GM18520 (cell line): Measurements from ENCODE around the gene DNAAF1.

Source experiments
- ATAC-seq: cut with Tn5 transposase; IDR thresholded peaks from one replicate; pipeline ENCODE4 v1.9.1; 2021; ENCODE audit not compliant: unreplicated experiment

The DNAAF1 gene

DNA sequence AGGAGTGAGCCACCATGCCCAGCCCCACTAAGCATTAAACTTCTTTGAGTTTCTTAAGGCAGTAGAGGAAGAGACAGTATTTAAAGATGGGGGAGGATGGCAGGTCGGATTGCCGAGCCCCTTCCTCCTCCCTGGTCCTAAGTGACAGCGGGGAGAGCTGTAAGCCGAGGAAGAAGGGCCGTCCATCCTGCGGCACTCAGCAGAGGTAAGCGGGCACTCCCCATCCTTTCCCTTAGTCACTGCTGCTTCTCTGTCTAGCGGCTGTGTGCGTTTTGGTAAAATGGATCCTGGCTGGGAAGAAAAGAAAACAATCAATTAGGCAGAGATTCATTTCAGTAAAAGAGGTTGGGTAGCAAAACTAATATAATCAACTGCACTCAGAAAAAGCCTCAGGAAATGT lies 13.9 kb downstream of the DNAAF1 start:
- ATAC-seq: no peak

DNA sequence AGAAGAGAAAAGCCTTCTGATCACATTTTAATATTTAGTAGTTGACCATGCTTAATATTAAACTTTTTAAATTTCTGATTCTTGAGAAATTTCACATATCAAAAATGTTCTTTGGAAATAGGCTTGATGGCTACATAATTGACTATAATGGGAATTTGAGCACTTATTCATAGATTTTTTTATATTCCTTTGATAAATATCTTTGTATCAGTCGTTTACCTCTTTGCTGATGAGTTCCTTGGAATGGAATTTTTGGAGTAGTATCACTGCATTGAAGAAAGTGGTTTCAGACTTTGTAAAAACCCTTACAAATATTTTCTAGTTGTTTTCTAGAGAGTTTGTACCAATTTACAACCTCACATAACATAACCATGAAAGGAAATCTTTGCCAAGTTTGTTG lies 14.7 kb downstream of the DNAAF1 start:
- ATAC-seq: no peak

DNA sequence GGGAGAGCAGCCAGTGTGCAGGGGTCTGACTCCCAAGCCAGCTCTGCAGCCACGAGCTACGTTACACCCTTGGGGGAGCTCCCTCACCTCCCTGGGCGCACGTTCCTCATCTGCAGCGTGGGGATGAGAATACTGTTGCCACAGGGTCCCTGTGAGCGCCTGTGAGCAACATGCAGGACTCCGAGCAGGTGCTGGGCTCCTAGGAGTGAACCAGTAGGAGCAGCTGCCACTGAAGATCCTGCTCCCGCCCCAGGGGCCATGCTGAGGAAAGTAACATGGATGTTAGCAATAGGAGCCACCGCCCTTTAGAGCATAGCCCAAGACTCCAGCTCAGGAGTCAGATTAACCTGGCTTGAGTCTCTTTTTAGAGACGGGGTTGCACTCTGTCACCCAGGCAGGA lies 15.9 kb downstream of the DNAAF1 start:
- ATAC-seq: no peak

DNA sequence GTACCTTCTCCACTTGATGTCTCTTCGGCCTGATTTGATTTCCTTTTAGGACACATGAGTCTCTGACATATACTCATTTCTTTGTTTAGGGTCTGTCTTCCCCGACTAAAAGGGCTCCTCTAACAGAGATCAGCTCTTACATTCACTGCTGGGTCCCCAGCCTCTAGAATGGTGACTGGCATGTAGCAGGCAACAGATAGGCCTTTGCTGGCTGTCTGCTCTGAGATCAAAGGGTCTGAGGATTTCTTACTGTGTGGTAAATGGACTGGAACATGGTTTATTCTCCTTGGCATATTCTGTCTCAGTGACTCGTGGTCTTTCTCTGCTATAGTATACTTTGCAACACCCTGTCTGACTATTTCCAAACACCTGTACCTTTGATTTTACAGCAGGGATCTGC lies 16.7 kb downstream of the DNAAF1 start:
- no peak for ATAC-seq

DNA sequence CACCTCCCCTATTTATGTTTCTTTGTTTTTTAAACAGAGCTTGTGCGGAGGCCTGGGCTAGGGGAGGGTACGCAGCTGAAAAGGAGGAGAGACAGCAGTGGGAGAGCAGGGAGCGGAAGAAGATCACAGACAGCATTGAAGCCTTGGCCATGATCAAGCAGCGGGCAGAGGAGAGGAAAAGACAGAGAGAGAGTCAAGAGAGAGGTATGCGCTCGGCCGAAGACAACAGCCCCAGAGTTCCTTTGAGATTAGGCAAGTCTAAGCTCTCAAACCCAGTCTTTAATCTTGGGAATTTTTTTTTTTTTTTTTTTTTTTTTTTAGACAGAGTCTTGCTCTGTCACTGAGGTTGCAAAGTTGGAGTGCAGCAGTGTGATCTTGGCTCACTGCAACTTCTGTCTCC lies 20.6 kb downstream of the DNAAF1 start:
- no peak for ATAC-seq

DNA sequence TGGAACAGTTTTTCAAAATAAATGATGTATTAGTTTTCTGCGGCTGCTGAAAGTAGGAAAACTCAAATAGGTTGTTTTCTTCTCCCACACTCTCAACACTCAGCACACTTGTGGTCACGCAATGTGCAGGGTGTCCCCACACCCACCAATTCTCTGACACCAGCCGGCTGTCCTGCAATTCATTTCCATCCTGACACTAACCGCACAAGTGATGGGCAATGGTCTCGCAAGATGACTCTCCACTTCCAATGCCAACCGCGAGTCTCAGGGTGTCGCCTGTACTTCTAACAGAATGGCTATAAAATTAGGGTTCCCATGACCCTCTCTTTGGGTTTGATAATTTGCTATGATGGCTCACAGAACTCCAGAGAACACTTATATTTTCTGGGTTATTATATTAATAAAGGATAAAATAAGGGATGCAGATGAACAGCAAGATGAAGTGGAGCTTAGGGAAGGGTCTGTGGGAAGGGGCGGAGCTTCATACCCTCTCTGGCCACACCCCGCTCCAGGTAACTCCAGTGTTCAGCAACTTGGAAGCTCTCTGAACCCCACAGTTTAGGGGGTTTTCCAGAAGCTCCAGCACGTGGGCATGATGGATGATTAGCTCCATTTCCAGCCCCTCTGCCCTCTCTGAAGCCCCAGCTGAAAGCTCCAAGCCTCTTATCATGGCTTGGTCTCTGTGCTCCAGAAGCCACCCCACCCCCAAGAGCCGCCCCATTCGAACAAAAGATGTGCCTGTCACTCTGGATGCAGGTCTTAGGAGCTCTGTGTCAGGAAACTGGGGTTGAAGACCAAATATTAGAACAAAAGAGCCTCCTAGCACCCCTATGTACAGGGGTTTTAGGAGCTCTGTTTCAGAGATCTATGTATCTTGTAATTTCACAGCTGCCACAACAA lies 21.9 kb downstream of the DNAAF1 start:
- no peak for ATAC-seq

DNA sequence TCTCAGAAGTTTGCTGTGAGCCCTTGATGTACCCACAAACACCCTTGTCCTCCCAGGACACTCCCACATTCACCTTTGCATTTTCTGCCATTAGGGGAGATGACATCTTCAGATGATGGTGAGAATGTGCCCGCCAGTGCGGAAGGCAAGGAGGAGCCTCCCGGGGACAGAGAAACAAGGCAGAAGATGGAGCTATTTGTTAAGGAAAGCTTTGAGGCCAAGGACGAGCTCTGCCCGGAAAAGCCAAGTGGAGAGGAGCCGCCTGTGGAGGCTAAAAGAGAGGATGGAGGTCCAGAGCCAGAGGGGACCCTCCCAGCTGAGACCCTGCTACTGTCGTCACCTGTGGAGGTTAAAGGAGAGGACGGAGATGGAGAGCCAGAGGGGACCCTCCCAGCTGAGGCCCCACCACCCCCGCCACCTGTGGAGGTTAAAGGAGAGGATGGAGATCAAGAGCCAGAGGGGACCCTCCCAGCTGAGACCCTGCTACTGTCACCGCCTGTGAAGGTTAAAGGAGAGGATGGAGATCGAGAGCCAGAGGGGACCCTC lies 24.7 kb downstream of the DNAAF1 start:
- ATAC-seq: no peak

DNA sequence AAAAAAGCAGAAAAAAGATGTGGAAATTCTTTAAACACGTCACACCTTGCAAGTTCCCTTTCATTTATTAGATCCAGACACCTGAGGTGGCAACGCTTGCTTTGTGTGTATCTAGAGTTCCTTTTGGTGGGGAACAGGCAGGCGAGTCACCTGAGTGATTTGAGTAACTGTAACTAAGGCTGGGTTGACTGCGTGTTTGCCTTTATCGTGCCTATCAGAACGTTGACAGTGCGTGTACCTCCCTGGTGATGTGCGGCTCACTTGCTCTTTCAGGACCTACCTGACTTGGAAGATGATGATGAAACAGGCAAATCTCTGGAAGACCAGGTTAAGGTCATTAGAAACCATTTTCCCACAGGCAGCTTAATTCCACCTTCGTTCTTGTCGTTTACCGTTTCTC lies 29.3 kb downstream of the DNAAF1 start:
- no peak for ATAC-seq

DNA sequence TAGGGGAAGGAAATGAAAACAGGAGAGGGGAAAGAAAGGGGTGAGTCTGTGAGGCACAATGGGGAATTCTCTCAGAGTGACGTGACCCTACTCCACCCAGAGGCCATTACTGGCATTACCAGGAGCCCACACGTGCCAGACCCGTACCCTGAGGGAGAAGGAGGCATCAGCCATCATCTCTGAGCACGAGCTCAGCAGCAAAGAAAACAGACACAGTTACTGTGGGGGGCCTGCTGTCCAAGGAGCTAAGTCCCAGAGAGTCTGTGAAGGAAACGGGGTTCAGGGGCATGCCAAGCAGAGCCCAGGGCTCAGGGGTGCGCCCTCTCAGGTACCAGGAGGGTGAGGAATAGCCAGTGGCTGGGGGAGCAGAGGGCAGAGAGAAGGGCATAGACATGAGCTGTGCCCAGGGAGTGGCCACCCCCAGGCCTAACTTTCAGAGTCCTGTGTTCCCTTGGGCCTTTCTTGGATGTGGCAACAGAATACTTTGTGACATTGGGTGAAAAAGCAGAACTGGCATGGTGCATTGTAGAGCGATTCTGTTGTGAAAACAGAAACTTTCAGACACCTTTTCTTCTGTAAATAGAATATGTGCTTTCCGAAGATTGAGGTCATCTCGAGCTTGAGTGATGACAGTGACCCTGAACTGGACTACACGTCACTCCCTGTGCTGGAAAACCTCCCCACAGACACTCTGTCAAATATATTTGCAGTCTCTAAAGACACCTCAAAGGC lies 30.4 kb downstream of the DNAAF1 start:
- ATAC-seq: no peak

DNA sequence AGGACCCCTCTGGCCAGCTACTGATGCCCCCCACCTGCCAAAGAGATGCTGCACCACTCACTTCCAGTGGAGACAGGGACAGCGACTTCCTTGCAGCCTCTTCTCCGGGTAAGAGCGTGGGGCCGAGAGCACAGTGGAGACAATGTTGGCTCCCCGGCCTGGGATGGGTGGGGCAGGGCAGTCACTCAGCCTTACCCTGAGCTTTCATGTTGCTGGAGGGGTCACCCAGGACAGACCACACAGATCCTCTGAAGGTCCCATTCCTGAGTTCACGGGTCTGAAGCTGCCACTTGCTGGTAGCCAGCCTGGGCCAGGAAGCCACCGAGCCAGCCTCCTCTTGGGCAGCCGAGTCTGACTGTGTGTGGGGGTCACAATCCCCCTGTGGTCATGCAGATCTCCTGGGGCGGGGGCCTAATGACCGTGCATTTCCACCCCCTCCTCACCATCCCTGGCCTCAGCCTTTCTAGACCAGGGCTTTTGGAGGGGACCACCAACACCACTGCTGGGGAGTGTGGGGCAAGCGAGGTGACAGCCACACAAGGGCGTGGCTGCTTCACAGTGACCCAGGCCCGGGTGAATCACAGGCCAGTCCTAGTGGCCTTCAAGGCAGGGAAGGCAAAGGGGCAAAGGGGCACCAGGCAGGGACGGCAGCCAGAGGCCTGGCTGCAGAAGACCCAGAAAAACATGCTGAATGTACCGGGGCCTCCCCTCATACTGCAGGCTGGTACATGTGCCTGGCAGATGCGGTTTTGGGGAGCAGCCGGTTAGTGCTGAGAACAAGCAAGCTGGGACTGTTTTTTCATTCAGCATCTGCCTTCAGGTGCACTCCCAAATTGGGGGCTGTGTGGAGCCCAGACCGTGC lies 31.3 kb downstream of the DNAAF1 start:
- no peak for ATAC-seq

DNA sequence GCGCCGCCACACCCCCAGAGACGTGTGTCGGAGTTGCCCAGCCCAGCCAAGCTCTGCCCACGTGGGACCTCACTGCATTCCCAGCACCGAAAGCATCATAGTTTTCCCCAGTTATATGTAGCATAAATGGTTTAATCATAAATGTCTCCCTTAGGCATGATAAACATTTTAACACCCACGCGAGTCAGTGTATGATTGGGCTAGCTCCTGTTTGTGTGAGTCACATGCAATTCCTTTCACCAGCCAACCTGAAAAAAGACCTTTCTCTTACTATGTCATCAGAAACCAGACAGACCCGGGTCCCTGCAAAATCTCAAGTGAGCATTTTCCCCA lies 32.6 kb downstream of the DNAAF1 start:
- ATAC-seq: no peak

DNA sequence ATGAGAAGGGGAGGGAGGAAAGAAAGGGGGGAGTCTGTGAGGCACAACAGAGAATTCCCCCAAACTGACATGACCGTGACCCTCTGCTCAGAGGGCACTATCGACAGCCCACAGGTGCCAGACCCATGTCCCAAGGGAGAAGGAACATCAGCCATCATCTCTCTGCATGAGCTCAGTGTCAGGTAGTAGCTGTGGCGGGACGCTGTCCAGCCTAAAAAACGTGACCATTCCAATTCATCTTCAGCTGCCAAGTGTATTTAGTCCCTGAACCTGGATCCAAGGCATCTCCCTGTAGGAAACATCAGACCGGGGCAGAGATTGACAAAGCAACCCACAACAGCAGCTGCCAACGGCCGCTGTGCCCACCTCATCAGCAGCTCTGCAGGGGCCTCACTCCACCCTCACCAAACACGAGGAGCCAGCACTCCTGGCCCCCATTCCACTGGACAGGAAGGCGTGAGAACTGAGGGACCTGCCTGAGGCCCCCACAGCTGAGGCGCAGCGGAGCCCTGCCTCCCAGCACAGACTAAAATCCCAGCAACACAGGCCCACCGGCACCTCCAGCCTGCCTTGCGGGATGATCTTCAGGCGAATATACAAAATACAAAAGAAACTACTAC lies 33.1 kb downstream of the DNAAF1 start:
- ATAC-seq: no peak

DNA sequence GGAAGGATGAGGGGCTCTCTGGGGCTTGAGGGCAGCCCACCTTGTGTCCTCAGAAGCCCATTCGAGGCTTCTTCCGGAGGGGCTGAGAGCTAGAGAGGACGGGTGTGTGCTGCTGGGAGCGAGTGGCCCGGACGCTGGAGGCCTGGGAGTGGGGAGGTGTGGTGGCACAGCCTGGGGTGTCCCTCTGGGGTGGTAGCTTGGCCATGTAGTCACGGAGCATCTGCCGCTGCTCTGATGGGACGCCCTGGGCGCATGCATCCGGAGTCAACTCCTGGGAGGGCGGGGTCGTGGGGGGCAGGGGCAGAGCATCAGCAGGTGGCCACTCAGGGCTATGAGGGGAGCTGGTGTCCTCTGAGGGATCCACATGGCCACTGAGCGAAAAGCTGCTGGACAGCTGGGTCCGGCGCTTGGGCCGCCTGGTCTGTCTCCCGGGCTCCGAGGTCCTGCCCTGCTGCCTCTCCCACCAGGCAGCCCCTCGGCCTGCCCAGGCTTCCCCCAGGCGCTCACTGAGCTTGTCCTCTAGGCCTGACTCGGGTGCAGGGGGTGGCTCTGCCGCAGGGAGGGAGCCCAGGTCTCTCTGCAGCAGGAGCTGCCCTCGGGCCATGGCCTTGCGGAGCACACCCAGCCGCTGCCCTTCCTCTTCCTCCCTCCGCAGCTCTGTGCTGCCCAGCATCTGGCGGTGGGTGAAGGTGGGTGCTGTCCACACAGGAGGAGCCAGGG lies 33.9 kb downstream of the DNAAF1 start:
- no peak for ATAC-seq

DNA sequence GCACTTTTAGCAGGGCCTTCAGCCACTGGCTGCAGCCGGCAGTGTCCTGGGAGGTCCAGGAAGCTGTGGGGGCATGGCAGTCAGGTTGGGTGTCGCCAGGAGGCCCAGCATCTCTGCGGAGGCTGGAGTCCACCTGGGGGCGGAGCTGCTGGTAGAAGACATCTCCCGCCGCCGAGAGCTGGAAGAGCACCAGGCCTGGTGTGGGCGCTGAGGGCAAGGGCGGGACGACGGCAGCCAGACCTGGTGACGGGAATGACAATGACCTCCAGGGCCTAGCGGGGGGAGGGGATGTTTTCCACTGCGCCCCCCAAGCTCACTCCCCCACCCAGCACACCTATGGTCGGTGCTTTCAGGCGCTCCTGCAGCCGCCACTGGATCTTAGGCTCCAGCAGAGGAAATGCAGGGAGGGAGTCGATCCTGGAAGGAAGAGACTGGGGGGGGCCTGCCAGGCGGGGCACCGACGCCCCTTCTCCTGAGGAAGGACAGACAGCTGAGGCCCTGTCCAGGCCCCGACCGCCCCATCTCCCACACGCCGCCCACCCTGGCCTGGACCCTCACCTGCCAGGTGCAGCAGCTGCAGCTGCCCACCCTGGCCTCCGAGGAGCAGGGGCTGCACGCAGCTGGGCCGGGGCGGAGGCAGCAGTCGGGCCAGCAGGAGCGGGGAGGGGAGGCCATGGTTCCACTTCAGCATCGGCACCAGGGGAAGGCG lies 34.7 kb downstream of the DNAAF1 start:
- no peak for ATAC-seq

DNA sequence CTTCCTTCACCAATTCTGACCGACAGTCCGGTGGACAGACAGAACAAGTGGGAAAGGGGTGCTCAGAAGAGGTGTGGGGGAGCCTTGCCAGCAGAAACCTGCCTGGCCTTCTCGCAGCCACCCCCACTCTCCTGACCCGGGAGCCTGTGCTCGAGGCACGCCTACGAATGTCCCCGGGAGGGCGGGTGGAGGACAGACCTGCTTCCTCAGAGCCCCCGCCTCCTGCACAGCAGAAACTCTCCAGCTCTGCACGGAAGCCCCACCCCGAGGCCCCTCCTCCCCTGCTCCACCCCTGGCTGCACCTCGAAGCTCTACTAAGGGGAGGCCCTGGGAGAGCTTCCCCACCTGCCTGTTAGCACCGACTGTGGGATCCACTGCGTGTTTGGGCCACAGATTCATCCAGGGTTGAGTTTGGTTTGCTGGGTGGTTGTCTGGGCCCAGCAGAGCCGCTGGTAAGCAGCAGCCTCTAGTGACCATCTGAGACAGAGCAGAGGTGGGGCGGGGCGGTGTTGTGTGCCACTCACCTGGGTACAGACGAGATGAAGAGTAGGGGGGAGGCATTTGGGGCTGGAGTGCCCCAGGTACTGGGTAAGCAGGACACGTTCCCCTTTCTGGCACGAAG lies 35.5 kb downstream of the DNAAF1 start:
- no peak for ATAC-seq

DNA sequence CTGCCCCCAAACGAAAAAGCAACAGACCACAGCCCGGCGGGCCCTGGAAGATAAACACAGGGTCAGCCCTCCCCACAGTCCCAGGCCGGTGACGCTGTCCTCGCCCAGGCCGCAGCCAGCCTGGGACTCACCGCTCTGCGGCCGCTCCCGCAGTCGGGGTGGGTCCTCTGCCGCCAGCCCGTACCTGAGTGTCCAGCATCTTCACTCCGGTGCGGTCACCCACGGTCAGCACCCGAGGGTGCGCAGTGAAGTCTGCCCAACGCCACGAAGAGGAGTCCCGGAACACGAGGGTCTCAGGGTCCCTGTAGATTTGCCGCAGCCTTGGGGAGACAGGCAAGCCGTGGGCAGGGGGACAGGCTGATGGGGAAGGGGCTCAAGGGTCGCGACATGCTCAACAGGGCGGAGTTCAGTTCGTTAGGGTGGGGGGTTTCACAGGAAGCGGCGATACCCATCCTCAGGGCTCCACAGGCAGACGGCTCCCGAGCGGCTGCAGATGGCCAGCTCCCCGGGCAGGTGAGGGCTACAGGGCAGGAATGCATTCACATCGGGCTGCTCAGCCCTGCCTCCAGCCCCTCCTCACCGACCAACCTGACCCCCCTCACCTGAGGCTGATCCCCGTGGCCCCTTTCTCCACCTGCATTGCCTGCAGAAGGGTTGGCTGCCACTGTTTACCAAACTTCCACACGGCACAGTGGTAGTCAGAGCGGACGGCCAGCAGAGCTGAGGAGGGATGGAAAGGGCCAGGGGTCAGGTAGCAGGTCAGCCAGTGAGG lies 36.2 kb downstream of the DNAAF1 start:
- ATAC-seq: no peak

DNA sequence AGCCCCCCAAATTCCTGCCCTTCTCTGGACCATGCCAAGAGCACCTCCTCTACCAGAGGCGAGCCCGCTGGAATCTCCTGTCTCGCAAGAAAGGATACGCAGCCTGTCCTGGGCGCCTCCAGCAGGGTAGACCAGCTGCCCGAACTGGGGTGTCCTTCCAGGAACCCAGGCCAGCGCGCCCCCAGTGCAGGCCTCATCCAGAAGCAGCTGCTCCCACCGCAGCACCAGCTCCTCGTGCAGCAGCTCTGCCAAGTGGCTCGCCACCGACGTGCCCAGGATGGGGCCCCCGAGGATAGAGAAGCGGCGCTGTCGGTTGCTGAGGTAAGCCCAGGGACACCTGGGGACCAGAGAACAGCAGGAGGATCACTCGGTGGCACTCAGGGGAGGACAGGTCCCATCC lies 37.0 kb downstream of the DNAAF1 start:
- ATAC-seq: no peak
